ENCODE measurements around the gene MED1. TPM values are rescaled to one million over a fixed set of nuclear protein-coding genes. Genes with fewer than 3 reads are reported as not detected.

MED1 gene
- total and polyA plus RNA-seq, 2 donors (not counting 1 experiment from before 2014, with no cell fraction given), result 13.1 to 59.1 TPM

DNA sequence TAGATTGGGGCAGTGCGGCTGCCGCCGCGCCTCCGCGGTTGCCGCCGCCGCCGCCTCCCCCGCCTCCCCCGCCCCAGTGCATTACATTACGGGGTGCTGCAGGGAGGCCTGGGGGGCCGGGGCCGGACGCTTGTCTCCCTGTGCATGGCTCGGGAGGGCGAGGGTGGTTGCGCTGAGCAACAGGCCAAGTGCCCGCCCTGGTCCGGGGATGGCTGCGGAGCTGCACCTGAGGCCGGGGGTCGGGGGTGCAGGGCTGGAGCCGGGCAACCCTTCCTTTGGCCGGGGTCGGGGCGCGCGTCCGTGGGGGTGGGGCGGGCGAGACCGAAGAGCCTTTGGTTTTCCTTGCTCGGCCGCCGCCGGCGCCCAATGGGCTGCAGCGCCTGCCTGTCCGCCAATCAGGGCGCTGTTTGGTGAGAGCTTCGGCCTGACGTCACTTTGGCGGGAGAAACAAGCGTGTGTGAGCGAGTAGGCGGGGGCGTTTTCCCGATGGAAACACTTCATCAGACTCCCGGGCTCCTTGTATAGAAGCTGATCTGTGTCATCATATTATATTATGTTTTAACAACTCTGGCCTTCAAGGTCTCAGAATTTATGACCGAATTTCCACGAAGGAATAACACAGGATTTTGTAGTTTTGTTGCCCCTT is 48.7 kb downstream of the MED1 start:
- H3K4me3 ChIP-seq (ENCODE audit: control extremely low read depth in 1 of 5, extremely low read depth in 1 of 5, insufficient read depth in 1 of 5, low read depth in 2 of 5, low read length in 4 of 5), result peak overlapping the region; percentile 36 to 90 (median 84)

More for the DNA sequence above, 48.7 kb downstream of the MED1 start:
- Mint-ChIP-seq H3K27me3 (no peaks in the 10 kb centered on the region), H3K9me3 (ENCODE audit: insufficient read depth) (no peaks in the 10 kb centered on the region), H3K4me3 (peak overlapping the region; percentile 91), H3K27ac (peak overlapping the region; percentile 96), H3K4me1 (peaks cover 18% of the 10 kb centered on the region)
- intact Hi-C loops (cut with micrococcal nuclease), result loop anchor here (1.0 to 10.0 kb wide), 5 partner anchors 48 to 582 kb away; partner anchors contain the start of genes CDK12, MED1, PSMD3 and RPL19
- H3K9me3 ChIP-seq (ENCODE audit: control extremely low read depth in 1 of 3, control insufficient read depth in 2 of 3, insufficient read depth in 1 of 3, low read length in 2 of 3), result no peaks in the 10 kb centered on the region
- peak overlapping the region in 1 of 2 donors; percentile 88 for H3K27ac ChIP-seq (ENCODE audit: low read length in 2 of 2)
- H4K20me1 ChIP-seq (ENCODE audit: control insufficient read depth, insufficient read depth, low read length, poor library complexity, severe bottlenecking), result peaks cover 18% of the 10 kb centered on the region
- peak overlapping the region; percentile 96 for H3K9ac ChIP-seq (ENCODE audit: low read length)
- under 1% methylated on average over 40 of the region's 53 CpGs for WGBS (ENCODE audit: insufficient coverage)
- ATAC-seq (ENCODE audit: low read depth) (peak; percentile 69), DNase-seq (peak; percentile 89)
- TF ChIP-seq, protein P1, sequence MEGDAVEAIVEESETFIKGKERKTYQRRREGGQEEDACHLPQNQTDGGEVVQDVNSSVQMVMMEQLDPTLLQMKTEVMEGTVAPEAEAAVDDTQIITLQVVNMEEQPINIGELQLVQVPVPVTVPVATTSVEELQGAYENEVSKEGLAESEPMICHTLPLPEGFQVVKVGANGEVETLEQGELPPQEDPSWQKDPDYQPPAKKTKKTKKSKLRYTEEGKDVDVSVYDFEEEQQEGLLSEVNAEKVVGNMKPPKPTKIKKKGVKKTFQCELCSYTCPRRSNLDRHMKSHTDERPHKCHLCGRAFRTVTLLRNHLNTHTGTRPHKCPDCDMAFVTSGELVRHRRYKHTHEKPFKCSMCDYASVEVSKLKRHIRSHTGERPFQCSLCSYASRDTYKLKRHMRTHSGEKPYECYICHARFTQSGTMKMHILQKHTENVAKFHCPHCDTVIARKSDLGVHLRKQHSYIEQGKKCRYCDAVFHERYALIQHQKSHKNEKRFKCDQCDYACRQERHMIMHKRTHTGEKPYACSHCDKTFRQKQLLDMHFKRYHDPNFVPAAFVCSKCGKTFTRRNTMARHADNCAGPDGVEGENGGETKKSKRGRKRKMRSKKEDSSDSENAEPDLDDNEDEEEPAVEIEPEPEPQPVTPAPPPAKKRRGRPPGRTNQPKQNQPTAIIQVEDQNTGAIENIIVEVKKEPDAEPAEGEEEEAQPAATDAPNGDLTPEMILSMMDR (IDR thresholded peaks at IDR 0.05), result no peak
- no peak for TF ChIP-seq EZH2 (IDR thresholded peaks at IDR 0.05; ENCODE audit: borderline replicate concordance, insufficient read depth, low read depth, low read length, poor library complexity, severe bottlenecking)
- ChIA-PET POLR2A (no interaction called here), CTCF (interaction anchor here (0.6 to 1.4 kb wide), 2 partner anchors 49 to 157 kb away, joined by 3 to 4 read pairs; partner anchors contain the start of gene MED1)
- peaks cover 14 to 15% of the 10 kb centered on the region in 2 donors for H3K4me1 ChIP-seq (ENCODE audit: control insufficient read depth in 2 of 2, insufficient read depth in 2 of 2, low read length in 2 of 2)
- peak overlapping the region; percentile 91 for H3K4me2 ChIP-seq (replicated peaks; ENCODE audit: low read depth, low read length, poor library complexity, severe bottlenecking)
- no peaks in the 10 kb centered on the region for H3K27me3 ChIP-seq (replicated peaks in 1 of 4; ENCODE audit: control extremely low read depth in 1 of 4, control insufficient read depth in 3 of 4, insufficient read depth in 4 of 4, low read length in 3 of 4)
- H3K36me3 ChIP-seq (replicated peaks in 1 of 2; ENCODE audit: control extremely low read depth in 1 of 2, control insufficient read depth in 1 of 2, extremely low read depth in 1 of 2, insufficient read depth in 2 of 2, low read length in 1 of 2), result peaks cover 2 to 6% of the 10 kb centered on the region in 2 experiments
- H3K79me2 ChIP-seq (ENCODE audit: control insufficient read depth, insufficient read depth, low read length), result peaks cover 47% of the 10 kb centered on the region
- H2AFZ ChIP-seq (ENCODE audit: insufficient read depth, low read depth, low read length, poor library complexity, severe bottlenecking), result peak overlapping the region; percentile 94
